Peyer's patch (tissue), 4 donors: ENCODE data around the gene KCNN3.

ENCODE experiments used
- POLR2A ChIP-seq, 2 donors: fragments of 450-650 bp; IDR thresholded peaks; one replicate each; pipeline ENCODE4 v1.5.1; 2017; ENCODE audit warnings: antibody characterized with exemption in 2 of 2, mild to moderate bottlenecking in 2 of 2, moderate library complexity in 2 of 2
- TF ChIP-seq, protein P1 (sequence below), 6 experiments: fragments of 450-650 bp in 4 of 6; fragments of 200-600 bp in 2 of 6; sonication (generic) in 1 of 6; IDR thresholded peaks; one replicate each; pipeline ENCODE4 v1.5.1; 2017 to 2019; ENCODE audit warnings: antibody characterized with exemption in 6 of 6, mild to moderate bottlenecking in 3 of 6, moderate library complexity in 1 of 6

DNA sequence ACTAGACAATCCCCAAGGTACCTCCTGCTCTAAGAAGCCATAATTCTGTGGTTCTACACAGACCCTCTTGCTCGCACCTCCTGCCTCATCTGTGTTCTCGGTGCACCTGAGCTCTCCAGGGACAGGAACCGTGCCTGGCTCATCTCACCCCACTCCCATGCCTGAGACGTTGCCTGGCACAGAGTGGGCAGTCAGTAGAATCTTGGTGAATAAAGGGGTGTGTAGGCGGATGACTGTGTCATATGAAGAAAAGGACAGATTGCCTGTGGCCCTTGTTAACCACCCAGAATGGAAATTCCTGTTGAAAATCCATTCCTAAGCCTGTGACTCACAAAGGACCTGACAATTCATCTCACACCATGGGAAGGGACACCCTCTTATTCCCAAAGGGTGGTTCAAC, 92.9 kb downstream of the KCNN3 start:
- TF ChIP-seq, protein P1, sequence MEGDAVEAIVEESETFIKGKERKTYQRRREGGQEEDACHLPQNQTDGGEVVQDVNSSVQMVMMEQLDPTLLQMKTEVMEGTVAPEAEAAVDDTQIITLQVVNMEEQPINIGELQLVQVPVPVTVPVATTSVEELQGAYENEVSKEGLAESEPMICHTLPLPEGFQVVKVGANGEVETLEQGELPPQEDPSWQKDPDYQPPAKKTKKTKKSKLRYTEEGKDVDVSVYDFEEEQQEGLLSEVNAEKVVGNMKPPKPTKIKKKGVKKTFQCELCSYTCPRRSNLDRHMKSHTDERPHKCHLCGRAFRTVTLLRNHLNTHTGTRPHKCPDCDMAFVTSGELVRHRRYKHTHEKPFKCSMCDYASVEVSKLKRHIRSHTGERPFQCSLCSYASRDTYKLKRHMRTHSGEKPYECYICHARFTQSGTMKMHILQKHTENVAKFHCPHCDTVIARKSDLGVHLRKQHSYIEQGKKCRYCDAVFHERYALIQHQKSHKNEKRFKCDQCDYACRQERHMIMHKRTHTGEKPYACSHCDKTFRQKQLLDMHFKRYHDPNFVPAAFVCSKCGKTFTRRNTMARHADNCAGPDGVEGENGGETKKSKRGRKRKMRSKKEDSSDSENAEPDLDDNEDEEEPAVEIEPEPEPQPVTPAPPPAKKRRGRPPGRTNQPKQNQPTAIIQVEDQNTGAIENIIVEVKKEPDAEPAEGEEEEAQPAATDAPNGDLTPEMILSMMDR (IDR thresholded peaks at IDR 0.05), result no peak
- TF ChIP-seq POLR2A (IDR thresholded peaks at IDR 0.05), result no peak
